Neutrophil (primary cell): ENCODE results near the gene SPRTN.
A peak's percentile ranks its signal among the peaks of the same experiment; 100 is the strongest.

ENCODE experiments used
- H3K27ac ChIP-seq: fragments of 200-600 bp; sonication (generic); 2 replicates; pipeline ENCODE4 v1.5.1; 2016; ENCODE audit warnings: mild to moderate bottlenecking, moderate library complexity
- H3K27me3 ChIP-seq: fragments of 200-600 bp; sonication (generic); 2 replicates; pipeline ENCODE4 v1.6.0; 2016; ENCODE audit warnings: mild to moderate bottlenecking
- H3K36me3 ChIP-seq: fragments of 200-600 bp; sonication (generic); 2 replicates; pipeline ENCODE4 v1.5.1; 2017
- H3K4me1 ChIP-seq, 2 experiments: fragments of 200-600 bp in 1 of 2; sonication (generic) in 1 of 2; 1 replicate in 1 of 2; 2 replicates in 1 of 2; pipeline versions ENCODE4 v1.5.1 to v1.6.1; 2013 to 2016; ENCODE audit warnings: low read depth in 1 of 2, low read length in 1 of 2, mild to moderate bottlenecking in 1 of 2, moderate library complexity in 1 of 2; ENCODE audit not compliant: control insufficient read depth in 1 of 2, insufficient read depth in 1 of 2
- H3K4me3 ChIP-seq, 2 experiments: fragments of 200-600 bp in 1 of 2; sonication (generic) in 1 of 2; 1 replicate in 1 of 2; 2 replicates in 1 of 2; pipeline ENCODE4 v1.5.1; 2013 to 2016; ENCODE audit warnings: low read depth in 1 of 2, low read length in 1 of 2, mild to moderate bottlenecking in 1 of 2, moderate library complexity in 1 of 2
- H3K9me3 ChIP-seq: fragments of 200-600 bp; sonication (generic); 2 replicates; pipeline ENCODE4 v1.5.1; 2016
- TF ChIP-seq, protein P1 (sequence below): fragments of 200-600 bp; sonication (generic); IDR thresholded peaks from 2 replicates; pipeline ENCODE4 v1.5.1; 2016; ENCODE audit warnings: antibody characterized with exemption

The SPRTN gene

DNA sequence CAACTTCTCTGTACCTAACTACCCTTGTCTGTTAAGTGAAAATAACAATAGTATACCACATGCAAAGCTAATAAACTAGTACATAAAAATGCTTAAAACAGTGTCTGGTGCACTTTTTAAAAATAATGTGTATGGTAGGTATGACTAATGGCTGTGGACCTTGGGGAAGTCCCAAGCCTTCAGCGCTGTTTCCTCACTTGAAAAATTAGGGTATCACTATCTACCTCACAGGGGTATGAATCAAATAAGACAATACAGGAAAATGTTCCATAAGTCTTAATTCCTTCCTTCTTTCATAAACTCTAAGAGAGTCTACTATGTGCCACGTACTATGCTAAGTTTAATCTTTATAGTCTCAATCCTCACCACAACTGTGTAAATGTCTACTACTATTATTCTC, 52.0 kb downstream of the SPRTN start:
- Histone ChIP-seq H3K9me3 (no peaks in the 10 kb centered on the region), H3K4me1 (peaks cover 0 to under 1% of the 10 kb centered on the region in 2 experiments), H3K4me3 (no peak overlapping the region), H3K36me3 (no peaks in the 10 kb centered on the region), H3K27me3 (no peaks in the 10 kb centered on the region), H3K27ac (peak overlapping the region; percentile 43)
- TF ChIP-seq, protein P1, sequence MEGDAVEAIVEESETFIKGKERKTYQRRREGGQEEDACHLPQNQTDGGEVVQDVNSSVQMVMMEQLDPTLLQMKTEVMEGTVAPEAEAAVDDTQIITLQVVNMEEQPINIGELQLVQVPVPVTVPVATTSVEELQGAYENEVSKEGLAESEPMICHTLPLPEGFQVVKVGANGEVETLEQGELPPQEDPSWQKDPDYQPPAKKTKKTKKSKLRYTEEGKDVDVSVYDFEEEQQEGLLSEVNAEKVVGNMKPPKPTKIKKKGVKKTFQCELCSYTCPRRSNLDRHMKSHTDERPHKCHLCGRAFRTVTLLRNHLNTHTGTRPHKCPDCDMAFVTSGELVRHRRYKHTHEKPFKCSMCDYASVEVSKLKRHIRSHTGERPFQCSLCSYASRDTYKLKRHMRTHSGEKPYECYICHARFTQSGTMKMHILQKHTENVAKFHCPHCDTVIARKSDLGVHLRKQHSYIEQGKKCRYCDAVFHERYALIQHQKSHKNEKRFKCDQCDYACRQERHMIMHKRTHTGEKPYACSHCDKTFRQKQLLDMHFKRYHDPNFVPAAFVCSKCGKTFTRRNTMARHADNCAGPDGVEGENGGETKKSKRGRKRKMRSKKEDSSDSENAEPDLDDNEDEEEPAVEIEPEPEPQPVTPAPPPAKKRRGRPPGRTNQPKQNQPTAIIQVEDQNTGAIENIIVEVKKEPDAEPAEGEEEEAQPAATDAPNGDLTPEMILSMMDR = no peak

DNA sequence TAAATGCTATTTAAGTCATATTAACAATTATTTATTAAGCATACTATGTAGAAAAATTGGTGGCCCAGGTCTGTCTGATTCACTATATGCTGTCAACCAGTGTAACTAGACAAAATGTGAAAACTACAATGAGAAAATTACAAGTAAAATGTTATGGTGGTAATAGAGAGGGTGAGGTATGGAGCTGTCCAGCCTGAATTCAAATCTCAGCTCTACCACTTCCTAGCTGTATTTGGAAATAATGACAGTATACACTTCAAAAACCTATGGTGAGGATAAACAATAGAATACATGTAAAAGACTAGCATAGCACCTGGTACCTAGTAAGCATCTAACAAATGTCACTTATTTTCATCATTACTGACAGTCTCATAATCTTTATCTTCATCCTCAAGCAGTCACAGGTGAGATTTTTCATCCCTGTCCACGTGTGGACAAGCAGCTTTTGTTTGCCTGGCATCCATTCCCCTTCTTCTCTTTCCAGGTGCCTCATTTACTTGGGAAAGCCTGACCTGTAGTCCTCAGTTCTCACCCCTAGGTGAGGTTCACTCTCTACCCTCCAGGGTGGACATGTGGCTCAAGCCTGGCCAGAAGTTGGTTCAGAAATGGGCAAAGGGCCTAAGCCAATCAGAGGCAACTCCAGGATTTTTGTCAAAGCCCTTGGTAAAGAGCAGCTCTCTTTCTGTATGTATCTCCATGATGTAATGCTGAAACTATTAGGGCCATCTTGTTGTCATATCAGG, 54.5 kb downstream of the SPRTN start:
- TF ChIP-seq, protein P1 = no peak
- no peaks in the 10 kb centered on the region for H3K27me3 ChIP-seq
- H3K9me3 ChIP-seq = no peaks in the 10 kb centered on the region
- H3K27ac ChIP-seq = peak overlapping the region; percentile 48
- H3K36me3 ChIP-seq = peaks cover 5% of the 10 kb centered on the region
- peaks cover 0 to 9% of the 10 kb centered on the region in 2 experiments for H3K4me1 ChIP-seq
- no peak overlapping the region for H3K4me3 ChIP-seq

DNA sequence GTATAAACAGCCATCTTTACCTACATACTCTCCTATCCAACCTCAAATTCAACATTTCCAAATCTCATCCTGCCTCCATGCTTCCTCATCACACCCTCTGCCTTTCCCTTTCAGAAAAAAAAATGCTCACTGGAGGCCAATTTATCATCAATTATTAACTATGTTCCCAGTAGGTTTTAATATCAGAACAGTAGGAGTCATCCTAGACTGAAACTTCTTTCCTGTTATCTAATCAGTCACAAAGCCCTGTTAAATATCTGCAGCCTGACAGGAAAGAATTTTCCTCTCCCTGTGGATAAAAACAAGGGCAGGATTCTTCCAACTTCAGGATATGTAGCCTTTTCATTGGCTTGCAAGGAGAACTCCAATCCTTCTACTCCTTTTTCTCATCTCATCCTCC, 55.6 kb downstream of the SPRTN start:
- H3K27me3 ChIP-seq = no peaks in the 10 kb centered on the region
- H3K4me1 ChIP-seq = peaks cover 8 to 19% of the 10 kb centered on the region in 2 experiments
- peaks cover 5% of the 10 kb centered on the region for H3K36me3 ChIP-seq
- no peak overlapping the region for H3K4me3 ChIP-seq
- TF ChIP-seq, protein P1 = no peak
- no peaks in the 10 kb centered on the region for H3K9me3 ChIP-seq
- no peak overlapping the region for H3K27ac ChIP-seq

DNA sequence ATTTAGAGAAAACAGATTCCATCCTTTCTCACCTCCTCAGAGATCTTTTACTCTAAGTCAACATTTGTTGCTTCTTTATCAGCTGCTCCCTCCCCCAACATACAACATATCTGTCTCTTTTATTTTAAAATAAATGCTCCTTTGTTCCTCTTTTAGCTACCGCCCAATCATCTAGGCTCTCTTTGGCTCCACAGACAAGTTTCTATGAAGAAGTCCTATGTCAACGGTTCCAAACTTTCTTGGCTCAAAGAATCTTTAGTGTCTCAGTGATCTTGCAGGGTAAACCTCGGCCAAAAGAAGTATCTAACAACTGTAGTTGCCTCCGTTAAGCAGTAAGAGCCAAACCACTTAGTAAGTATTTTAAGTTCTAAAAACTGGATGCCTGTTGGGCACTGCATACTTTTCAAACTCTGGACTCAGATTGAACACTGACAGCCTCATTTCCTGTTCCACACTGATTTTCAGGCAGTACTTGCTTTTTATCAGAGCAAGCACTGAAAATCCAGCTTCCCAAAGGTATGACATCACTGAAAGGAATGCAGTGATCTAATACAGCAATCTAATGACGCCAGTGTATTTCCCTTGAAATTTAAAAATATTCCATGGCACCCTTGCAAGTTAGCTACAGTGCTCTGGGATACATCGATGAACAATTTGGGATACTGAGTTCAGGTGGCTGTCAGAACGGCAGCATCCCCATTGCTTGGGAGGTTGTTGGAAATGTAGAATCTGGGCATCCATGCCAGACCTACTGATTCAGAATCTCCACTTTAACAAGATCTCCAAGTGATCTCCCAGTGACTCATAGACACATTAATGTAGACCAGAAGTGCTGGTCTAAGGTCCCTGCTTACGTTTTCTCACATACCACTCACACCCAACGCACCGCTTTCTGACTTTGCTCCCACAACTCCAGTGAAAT, 57.2 kb downstream of the SPRTN start:
- Histone ChIP-seq H3K36me3 (peaks cover 5% of the 10 kb centered on the region), H3K27me3 (no peaks in the 10 kb centered on the region), H3K9me3 (no peaks in the 10 kb centered on the region), H3K4me1 (peaks cover 17 to 28% of the 10 kb centered on the region in 2 experiments), H3K27ac (peak overlapping the region; percentile 42), H3K4me3 (no peak overlapping the region)
- TF ChIP-seq, protein P1 = no peak

DNA sequence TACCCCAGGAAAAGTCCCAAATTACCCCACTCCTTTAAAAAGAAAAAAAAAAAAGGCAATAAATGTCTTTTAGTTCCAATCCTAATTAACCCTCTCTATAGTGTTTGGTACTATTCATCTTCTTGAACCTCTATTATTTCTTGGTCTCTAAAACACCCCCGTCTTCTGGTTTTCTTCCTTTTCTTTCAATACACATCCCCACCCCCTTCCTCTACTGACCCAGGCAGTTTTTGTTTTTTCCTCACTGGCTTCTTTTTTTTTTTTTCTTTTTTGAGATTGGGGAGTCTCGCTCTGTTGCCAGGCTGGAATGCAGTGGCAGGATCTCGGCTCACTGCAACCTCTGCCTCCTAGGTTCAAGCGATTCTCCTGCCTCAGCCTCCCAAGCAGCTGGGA, 57.9 kb downstream of the SPRTN start:
- H3K4me1 ChIP-seq = peaks cover 17 to 28% of the 10 kb centered on the region in 2 experiments
- no peaks in the 10 kb centered on the region for H3K9me3 ChIP-seq
- no peak overlapping the region for H3K27ac ChIP-seq
- H3K36me3 ChIP-seq = peaks cover 5% of the 10 kb centered on the region
- TF ChIP-seq, protein P1 = no peak
- H3K4me3 ChIP-seq = no peak overlapping the region
- no peaks in the 10 kb centered on the region for H3K27me3 ChIP-seq
